Measurements from ENCODE around the gene SCTR. TPM values are rescaled to one million over a fixed set of nuclear protein-coding genes. Genes with fewer than 3 reads are reported as not detected.

SCTR gene
- total RNA-seq, 1 donor = not detected

DNA sequence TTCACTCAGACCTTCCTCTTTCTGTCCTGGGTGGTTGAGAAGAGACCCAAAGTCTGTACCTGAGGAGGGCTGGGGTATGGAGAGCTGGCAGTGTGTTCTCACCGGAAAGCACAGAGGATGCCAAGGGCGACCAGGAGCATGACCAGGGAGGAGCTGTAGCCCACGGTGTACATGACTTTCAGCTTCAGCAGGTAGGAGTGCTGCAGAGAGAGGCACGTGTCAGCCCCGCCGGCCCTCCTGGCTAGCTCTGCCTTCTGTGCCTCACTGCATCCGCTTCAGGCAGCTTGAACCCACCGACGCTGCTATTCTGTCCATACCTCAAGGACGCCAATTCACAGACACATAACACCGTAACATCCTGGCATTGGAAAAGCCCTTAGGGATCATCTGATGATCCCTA is 58.6 kb downstream of the SCTR start:
- no peak for TF ChIP-seq CTCF (IDR thresholded peaks at IDR 0.05; ENCODE audit: insufficient read depth, low read length)
- no peak overlapping the region for H3K4me3 ChIP-seq (ENCODE audit: low read depth, low read length)
- no peak for DNase-seq (ENCODE audit: low read depth)

DNA sequence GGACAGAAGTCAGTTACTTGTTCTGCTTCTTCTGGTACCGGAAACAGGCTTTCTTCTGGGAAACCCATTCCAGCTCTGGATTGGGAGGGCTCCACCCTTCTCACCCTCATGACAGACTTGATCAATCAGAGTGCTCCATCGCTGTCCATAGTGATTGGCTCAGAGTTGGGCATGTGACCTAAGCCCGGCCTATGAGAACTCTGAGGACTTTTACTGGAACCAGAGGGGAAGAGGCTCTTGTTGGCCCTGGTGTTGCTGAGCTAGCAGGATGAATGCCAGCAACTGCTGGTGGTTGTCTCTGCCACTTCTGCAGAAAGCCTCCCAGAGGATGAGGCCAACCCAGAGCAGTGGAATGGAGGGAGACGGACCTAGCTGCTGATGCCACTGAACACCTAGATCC is 59.3 kb downstream of the SCTR start:
- TF ChIP-seq CTCF (IDR thresholded peaks at IDR 0.05; ENCODE audit: insufficient read depth, low read length) = no peak
- no peak overlapping the region for H3K4me3 ChIP-seq (ENCODE audit: low read depth, low read length)
- no peak for DNase-seq (ENCODE audit: low read depth)

- DNase-seq (ENCODE audit: low read depth) = no peak
- no peak overlapping the region for H3K4me3 ChIP-seq (ENCODE audit: low read depth, low read length)
- no peak for TF ChIP-seq CTCF (IDR thresholded peaks at IDR 0.05; ENCODE audit: insufficient read depth, low read length)
Observed at GRCh38 chr2:119463990-119464389, 60.3 kb downstream of the SCTR start.

- DNase-seq (ENCODE audit: low read depth) = no peak
- no peak overlapping the region for H3K4me3 ChIP-seq (ENCODE audit: low read depth, low read length)
- TF ChIP-seq CTCF (IDR thresholded peaks at IDR 0.05; ENCODE audit: insufficient read depth, low read length) = no peak
Observed at GRCh38 chr2:119463136-119463535, 61.1 kb downstream of the SCTR start.

GRCh38 chr2:119462574-119462973 is 61.7 kb downstream of the SCTR start:
- no peak for TF ChIP-seq CTCF (IDR thresholded peaks at IDR 0.05; ENCODE audit: insufficient read depth, low read length)
- no peak overlapping the region for H3K4me3 ChIP-seq (ENCODE audit: low read depth, low read length)
- DNase-seq (ENCODE audit: low read depth) = no peak

DNA sequence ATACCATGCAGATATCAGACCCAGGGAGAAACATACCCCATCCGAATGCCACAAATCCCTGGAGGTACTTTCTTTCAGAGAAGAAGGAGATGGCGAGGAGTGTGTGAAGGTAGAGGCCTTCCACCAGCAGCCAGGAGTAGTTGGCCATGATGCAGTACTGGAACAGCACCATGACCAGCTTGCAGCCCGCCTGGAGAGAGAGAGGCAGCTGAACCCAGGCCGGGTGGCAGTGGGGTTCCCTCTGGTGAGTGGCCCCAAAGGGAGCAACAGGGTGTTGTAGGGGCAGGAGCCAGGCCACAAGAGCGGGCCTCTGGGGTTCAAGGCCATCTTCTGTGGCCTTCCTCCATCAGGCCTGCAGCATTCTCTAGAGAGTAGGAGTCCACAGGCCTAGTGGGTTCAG is 62.5 kb downstream of the SCTR start:
- TF ChIP-seq CTCF (IDR thresholded peaks at IDR 0.05; ENCODE audit: insufficient read depth, low read length) = no peak
- H3K4me3 ChIP-seq (ENCODE audit: low read depth, low read length) = no peak overlapping the region
- DNase-seq (ENCODE audit: low read depth) = no peak

- H3K4me3 ChIP-seq (ENCODE audit: low read depth, low read length) = no peak overlapping the region
- TF ChIP-seq CTCF (IDR thresholded peaks at IDR 0.05; ENCODE audit: insufficient read depth, low read length) = no peak
- DNase-seq (ENCODE audit: low read depth) = no peak
Observed at GRCh38 chr2:119460076-119460475, 64.2 kb downstream of the SCTR start.

Data from fibroblast of the aortic adventitia (primary cell).